ENCODE data around the gene SLC22A23.
A peak's percentile ranks its signal among the peaks of the same experiment; 100 is the strongest.

The SLC22A23 gene

DNA sequence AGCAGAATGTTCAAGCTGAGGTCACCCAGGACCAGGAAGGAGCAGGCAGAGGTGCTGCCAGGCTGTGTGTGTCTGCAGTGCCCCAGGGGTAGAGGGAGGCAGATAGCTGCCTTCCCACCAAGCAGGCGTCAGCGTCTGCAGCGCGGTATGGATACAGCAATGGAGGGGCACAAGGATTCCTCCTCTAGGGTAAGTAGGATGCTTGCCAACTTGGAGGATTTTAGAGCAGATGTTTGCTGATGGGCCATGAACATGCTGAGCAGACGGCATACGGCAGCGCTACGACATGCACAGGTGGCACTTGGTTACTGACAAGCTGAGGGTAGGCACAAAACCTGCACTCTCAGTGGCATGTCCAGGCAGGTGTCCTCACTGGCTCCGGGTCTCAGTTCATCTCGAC is 150.0 kb downstream of the SLC22A23 start:
- Histone ChIP-seq H3K9me3 (no peaks in the 10 kb centered on the region), H3K27ac (no peak overlapping the region), H3K36me3 (no peaks in the 10 kb centered on the region), H3K4me3 (no peak overlapping the region), H3K4me1 (no peaks in the 10 kb centered on the region), H3K27me3 (no peaks in the 10 kb centered on the region)
- intact Hi-C loops (cut with DNase I; ENCODE audit: low total_unique reads): no loop called here
- TF ChIP-seq, protein P1, sequence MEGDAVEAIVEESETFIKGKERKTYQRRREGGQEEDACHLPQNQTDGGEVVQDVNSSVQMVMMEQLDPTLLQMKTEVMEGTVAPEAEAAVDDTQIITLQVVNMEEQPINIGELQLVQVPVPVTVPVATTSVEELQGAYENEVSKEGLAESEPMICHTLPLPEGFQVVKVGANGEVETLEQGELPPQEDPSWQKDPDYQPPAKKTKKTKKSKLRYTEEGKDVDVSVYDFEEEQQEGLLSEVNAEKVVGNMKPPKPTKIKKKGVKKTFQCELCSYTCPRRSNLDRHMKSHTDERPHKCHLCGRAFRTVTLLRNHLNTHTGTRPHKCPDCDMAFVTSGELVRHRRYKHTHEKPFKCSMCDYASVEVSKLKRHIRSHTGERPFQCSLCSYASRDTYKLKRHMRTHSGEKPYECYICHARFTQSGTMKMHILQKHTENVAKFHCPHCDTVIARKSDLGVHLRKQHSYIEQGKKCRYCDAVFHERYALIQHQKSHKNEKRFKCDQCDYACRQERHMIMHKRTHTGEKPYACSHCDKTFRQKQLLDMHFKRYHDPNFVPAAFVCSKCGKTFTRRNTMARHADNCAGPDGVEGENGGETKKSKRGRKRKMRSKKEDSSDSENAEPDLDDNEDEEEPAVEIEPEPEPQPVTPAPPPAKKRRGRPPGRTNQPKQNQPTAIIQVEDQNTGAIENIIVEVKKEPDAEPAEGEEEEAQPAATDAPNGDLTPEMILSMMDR (IDR thresholded peaks at IDR 0.05): no peak
- DNase-seq: peak in 1 of 2 donors; percentile 47

DNA sequence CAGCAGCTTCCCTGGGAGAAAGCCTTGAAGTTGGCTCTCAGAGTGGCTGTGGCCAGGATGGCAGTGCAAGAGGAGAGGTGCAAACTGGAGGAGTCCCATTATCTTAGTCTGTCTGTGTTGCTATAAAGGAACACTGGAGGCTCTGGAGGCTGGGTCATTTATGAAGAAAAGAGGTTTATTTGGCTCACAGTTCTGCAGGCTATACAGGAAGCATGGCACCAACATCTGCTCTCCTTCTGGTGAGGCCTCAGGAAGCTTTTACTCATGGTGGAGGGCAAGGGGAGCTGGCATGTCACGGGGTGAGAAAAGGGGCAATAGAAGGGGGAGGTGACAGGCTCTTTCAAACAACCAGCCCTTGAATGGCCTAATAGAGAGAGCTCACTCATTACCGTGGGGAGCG is 151.0 kb downstream of the SLC22A23 start:
- peak in 1 of 2 donors; percentile 23 for DNase-seq
- H3K36me3 ChIP-seq: no peaks in the 10 kb centered on the region
- TF ChIP-seq, protein P1 (IDR thresholded peaks at IDR 0.05): no peak
- H3K9me3 ChIP-seq: no peaks in the 10 kb centered on the region
- no peaks in the 10 kb centered on the region for H3K4me1 ChIP-seq
- H3K4me3 ChIP-seq: no peak overlapping the region
- no peak overlapping the region for H3K27ac ChIP-seq
- H3K27me3 ChIP-seq: no peaks in the 10 kb centered on the region
- intact Hi-C loops (cut with DNase I; ENCODE audit: low total_unique reads): no loop called here

DNA sequence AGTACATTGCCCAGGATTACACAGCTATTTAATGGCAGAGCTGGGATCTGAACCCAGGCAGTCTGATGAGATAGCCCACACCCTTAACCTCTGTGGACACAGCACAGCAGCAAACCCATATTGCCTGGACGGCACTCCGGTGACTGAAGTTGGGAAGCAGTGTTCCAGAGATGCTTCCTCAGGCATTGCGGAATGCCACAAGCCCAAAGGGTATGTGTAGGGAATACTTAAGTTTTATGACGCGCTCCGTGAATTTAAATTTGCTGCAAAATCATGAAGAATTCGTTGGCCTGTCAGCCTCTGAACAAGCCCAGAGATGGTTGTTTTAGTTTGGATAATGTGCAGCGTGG is 151.7 kb downstream of the SLC22A23 start:
- Histone ChIP-seq H3K36me3 (no peaks in the 10 kb centered on the region), H3K27me3 (no peaks in the 10 kb centered on the region), H3K4me1 (no peaks in the 10 kb centered on the region), H3K4me3 (no peak overlapping the region), H3K27ac (no peak overlapping the region), H3K9me3 (no peaks in the 10 kb centered on the region)
- peak in 1 of 2 donors; percentile 20 for DNase-seq
- intact Hi-C loops (cut with DNase I; ENCODE audit: low total_unique reads): no loop called here
- TF ChIP-seq, protein P1 (IDR thresholded peaks at IDR 0.05): no peak

DNA sequence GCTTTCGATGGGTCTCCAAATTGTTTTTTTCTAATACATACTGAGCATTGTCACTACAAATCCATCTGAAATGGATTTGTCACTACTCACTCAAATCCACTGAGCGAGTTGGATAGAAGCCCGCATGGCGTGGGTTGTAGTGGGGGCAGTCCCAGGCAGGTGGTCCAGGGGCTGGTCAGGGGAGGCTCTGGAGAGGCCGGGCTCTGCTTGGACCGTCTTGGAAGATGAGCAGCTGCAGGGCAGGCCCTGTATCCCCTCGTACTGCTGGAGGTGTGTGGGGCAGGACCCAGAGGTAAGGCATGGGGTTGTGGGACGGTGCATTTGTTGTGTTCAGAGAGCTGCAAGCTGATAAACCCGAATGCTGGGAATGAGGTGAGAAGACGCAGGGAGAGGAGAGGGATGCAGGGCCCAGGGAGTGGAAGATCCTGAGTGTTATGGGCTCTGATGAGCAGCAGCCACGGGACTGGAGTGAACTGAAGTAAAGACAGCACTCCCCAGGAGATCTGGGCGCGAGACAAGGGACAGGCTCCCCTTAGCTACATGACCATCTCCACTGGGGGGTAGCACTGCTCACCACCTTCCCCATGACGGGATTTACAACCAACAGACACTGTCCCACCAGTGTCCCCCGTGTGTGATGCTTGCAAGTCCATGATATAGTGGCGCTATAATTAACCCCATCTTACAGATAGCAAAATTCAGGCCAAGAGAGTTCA is 152.2 kb downstream of the SLC22A23 start:
- Histone ChIP-seq H3K36me3 (no peaks in the 10 kb centered on the region), H3K4me3 (no peak overlapping the region), H3K27me3 (no peaks in the 10 kb centered on the region), H3K9me3 (no peaks in the 10 kb centered on the region), H3K27ac (no peak overlapping the region), H3K4me1 (no peaks in the 10 kb centered on the region)
- DNase-seq: peak in 1 of 2 donors; percentile 37
- TF ChIP-seq, protein P1 (IDR thresholded peaks at IDR 0.05): no peak
- intact Hi-C loops (cut with DNase I; ENCODE audit: low total_unique reads): no loop called here

DNA sequence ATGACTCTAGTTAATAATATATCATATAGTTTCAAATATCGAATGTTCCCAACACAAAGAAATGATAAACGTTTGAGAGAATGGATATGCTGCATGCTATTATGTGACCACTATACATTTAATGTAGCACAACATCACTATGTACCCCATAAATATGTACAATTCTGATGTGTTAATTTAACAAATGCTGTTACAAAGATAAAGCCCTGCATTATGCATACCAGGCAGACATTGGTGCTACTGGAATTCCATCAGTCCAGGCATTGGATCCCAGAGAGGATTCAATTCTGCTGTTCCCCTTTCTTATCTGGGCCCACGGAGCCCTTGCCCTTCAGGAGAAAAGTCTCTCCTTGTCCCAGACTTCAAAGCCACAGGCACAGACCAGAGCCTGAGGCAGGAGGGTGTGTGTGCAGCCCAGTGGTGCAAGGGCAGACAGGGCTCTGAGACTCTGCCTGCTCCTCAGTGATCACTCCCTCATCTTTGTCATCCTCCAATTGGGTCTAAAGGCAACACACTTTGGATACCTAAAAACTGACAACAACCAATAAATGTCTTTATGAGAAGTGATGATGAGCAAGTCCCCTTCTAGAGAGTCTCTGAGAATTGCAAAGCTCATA is 152.9 kb downstream of the SLC22A23 start:
- DNase-seq: peak in 1 of 2 donors; percentile 13
- no peaks in the 10 kb centered on the region for H3K9me3 ChIP-seq
- H3K36me3 ChIP-seq: no peaks in the 10 kb centered on the region
- intact Hi-C loops (cut with DNase I; ENCODE audit: low total_unique reads): no loop called here
- no peak overlapping the region for H3K4me3 ChIP-seq
- H3K4me1 ChIP-seq: no peaks in the 10 kb centered on the region
- no peaks in the 10 kb centered on the region for H3K27me3 ChIP-seq
- H3K27ac ChIP-seq: no peak overlapping the region
- TF ChIP-seq, protein P1 (IDR thresholded peaks at IDR 0.05): no peak

Data from tibial artery (tissue), 4 donors.